K562 (cell line): ENCODE results near the gene DGCR8. TPM values are rescaled to one million over a fixed set of nuclear protein-coding genes. Genes with fewer than 3 reads are reported as not detected.

ENCODE experiments used
- ARID4B ChIP-seq: sonication (generic); formaldehyde crosslinking; IDR thresholded peaks from 2 replicates; pipeline ENCODE4 v1.8.0; 2022; ENCODE audit warnings: mild to moderate bottlenecking, missing genetic modification reagents
- CBX5 ChIP-seq: IDR thresholded peaks from 2 replicates; pipeline ENCODE4 v1.6.1; 2014; ENCODE audit warnings: low read depth, borderline replicate concordance
- CC2D1A ChIP-seq: fragments of 450-650 bp; IDR thresholded peaks from 2 replicates; pipeline ENCODE4 v1.6.1; 2017; ENCODE audit warnings: mild to moderate bottlenecking
- DPF2 ChIP-seq: fragments of 450-650 bp; IDR thresholded peaks from 2 replicates; pipeline ENCODE4 v1.6.1; 2016
- GABPB2 ChIP-seq: fragments of 250-450 bp; sonication (Bioruptor Pico); conservative IDR thresholded peaks from 2 replicates; pipeline ENCODE4 v1.5.1; 2021; ENCODE audit warnings: mild to moderate bottlenecking
- HLTF ChIP-seq: fragments of 450-650 bp; IDR thresholded peaks from 2 replicates; pipeline ENCODE4 v1.6.1; 2016
- HNRNPH1 ChIP-seq: fragments of 200-400 bp; formaldehyde crosslinking; optimal IDR thresholded peaks from 2 replicates; pipeline ENCODE3; 2017; ENCODE audit warnings: low read depth, mild to moderate bottlenecking, low read length, moderate library complexity
- JUNB ChIP-seq: fragments of 450-650 bp; formaldehyde crosslinking; conservative IDR thresholded peaks from 2 replicates; pipeline ENCODE4 v1.4.0; 2020; ENCODE audit warnings: mild to moderate bottlenecking
- MAZ ChIP-seq, 2 experiments: fragments of 450-650 bp in 1 of 2; sonication (generic) in 1 of 2; formaldehyde crosslinking; IDR thresholded peaks in 1 of 2; conservative IDR thresholded peaks in 1 of 2; 2 replicates each; pipeline versions ENCODE4 v1.4.0 to v1.5.0; 2020; ENCODE audit warnings: mild to moderate bottlenecking in 1 of 2, missing genetic modification reagents in 1 of 2
- POLR2AphosphoS5 ChIP-seq: IDR thresholded peaks from 2 replicates; pipeline ENCODE4 v1.6.1; 2011; ENCODE audit warnings: mild to moderate bottlenecking, low read depth, low read length, moderate library complexity; ENCODE audit not compliant: control insufficient read depth, insufficient read depth
- ZNF165 ChIP-seq: fragments of 250-450 bp; sonication (Bioruptor Pico); IDR thresholded peaks from 2 replicates; pipeline ENCODE4 v1.4.0; 2020; ENCODE audit warnings: borderline replicate concordance
- ZNF239 ChIP-seq: fragments of 250-450 bp; sonication (Bioruptor Pico); IDR thresholded peaks from 2 replicates; pipeline ENCODE4 v1.4.0; 2020; ENCODE audit warnings: mild to moderate bottlenecking
- ZNF384 ChIP-seq: IDR thresholded peaks from 2 replicates; pipeline ENCODE4 v1.6.1; 2012; ENCODE audit warnings: low read depth, low read length, improper control_type of control experiment
- ZNF740 ChIP-seq, 3 experiments: fragments of 200-800 bp in 1 of 3; sonication (Bioruptor generic) in 1 of 3; sonication (generic) in 1 of 3; formaldehyde crosslinking in 1 of 3; IDR thresholded peaks; 2 replicates each; pipeline versions ENCODE4 v1.6.1 to v1.8.0; 2016 to 2022; ENCODE audit warnings: mild to moderate bottlenecking in 2 of 3, missing compliant biosample characterization in 2 of 3, missing genetic modification characterization in 2 of 3, missing genetic modification reagents in 1 of 3
- polyA plus RNA-seq, 8 experiments: library from polyadenylated mRNA; depleted of rRNA in 4 of 8; stranded (reverse) in 5 of 8; unstranded in 3 of 8; fragments of >200 nt; fragmentation: Nextera tagmentation in 2 of 8; fragmentation: Illumina TruSeq in 1 of 8; extraction: Ambion mirVana in 2 of 8; extraction: Trizol in 1 of 8; gene quantifications; 2 replicates each; pipeline versions ENCODE4 v1.2.1 to v1.2.3, GENCODE V29; 2011 to 2014; ENCODE audit warnings: inconsistent platforms in 1 of 8, missing spikeins in 1 of 8
- total RNA-seq, 7 experiments: library from RNA; depleted of rRNA in 6 of 7; stranded (reverse); fragments of >200 nt in 6 of 7; fragmentation: Illumina TruSeq in 2 of 7; extraction: Trizol in 2 of 7; gene quantifications; 2 replicates each; pipeline versions ENCODE4 v1.2.1 to v1.2.3, GENCODE V29; 2011 to 2021; ENCODE audit warnings: low replicate concordance in 1 of 7
- TF ChIP-seq, protein P1 (sequence below): fragments of 250-450 bp; sonication (Bioruptor Pico); IDR thresholded peaks from 2 replicates; pipeline ENCODE4 v1.4.0; 2020; ENCODE audit warnings: borderline replicate concordance
- TF ChIP-seq, protein P2 (sequence below): fragments of 250-450 bp; sonication (Bioruptor Pico); IDR thresholded peaks from 2 replicates; pipeline ENCODE4 v1.8.0; 2022; ENCODE audit warnings: moderate library complexity, mild to moderate bottlenecking, inconsistent platforms
- TF ChIP-seq, protein P3 (sequence below), 2 experiments: fragments of 450-650 bp; conservative IDR thresholded peaks; 2 replicates each; pipeline ENCODE4 v1.6.1; 2017; ENCODE audit warnings: mild to moderate bottlenecking in 2 of 2, moderate library complexity in 2 of 2

The DGCR8 gene
- total and polyA plus RNA-seq, 9 of the 15 experiments (the other 6 are each of a cell fraction or from before 2014, with no cell fraction given): 5.9 to 144 (median 80.1) TPM

- TF ChIP-seq, protein P1, sequence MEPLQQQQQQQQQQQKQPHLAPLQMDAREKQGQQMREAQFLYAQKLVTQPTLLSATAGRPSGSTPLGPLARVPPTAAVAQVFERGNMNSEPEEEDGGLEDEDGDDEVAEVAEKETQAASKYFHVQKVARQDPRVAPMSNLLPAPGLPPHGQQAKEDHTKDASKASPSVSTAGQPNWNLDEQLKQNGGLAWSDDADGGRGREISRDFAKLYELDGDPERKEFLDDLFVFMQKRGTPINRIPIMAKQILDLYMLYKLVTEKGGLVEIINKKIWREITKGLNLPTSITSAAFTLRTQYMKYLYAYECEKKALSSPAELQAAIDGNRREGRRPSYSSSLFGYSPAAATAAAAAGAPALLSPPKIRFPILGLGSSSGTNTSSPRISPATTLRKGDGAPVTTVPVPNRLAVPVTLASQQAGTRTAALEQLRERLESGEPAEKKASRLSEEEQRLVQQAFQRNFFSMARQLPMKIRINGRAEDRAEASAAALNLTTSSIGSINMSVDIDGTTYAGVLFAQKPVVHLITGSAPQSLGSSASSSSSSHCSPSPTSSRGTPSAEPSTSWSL (CRISPR knock-in tag): no peak
- no peak for TF ChIP-seq ZNF165
- TF ChIP-seq HNRNPH1: no peak
- TF ChIP-seq ZNF239 (CRISPR knock-in tag): no peak
- TF ChIP-seq ZNF384: peak; percentile 100
- peak; percentile 39; the same call in 1 of the 2 replicates for TF ChIP-seq CC2D1A
- TF ChIP-seq CBX5: no peak
- TF ChIP-seq ZNF740 (CRISPR knock-in tag; IDR thresholded peaks at IDR 0.05): no peak
- no peak for TF ChIP-seq ZNF740 (tag; IDR thresholded peaks at IDR 0.05)
- TF ChIP-seq HLTF: 0 out of 2 replicates have a peak, but pooled peaks have one; percentile 28
- TF ChIP-seq, protein P2, sequence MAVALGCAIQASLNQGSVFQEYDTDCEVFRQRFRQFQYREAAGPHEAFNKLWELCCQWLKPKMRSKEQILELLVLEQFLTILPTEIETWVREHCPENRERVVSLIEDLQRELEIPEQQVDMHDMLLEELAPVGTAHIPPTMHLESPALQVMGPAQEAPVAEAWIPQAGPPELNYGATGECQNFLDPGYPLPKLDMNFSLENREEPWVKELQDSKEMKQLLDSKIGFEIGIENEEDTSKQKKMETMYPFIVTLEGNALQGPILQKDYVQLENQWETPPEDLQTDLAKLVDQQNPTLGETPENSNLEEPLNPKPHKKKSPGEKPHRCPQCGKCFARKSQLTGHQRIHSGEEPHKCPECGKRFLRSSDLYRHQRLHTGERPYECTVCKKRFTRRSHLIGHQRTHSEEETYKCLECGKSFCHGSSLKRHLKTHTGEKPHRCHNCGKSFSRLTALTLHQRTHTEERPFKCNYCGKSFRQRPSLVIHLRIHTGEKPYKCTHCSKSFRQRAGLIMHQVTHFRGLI (CRISPR knock-in tag): no peak
- no peak for TF ChIP-seq DPF2
- TF ChIP-seq, protein P3, sequence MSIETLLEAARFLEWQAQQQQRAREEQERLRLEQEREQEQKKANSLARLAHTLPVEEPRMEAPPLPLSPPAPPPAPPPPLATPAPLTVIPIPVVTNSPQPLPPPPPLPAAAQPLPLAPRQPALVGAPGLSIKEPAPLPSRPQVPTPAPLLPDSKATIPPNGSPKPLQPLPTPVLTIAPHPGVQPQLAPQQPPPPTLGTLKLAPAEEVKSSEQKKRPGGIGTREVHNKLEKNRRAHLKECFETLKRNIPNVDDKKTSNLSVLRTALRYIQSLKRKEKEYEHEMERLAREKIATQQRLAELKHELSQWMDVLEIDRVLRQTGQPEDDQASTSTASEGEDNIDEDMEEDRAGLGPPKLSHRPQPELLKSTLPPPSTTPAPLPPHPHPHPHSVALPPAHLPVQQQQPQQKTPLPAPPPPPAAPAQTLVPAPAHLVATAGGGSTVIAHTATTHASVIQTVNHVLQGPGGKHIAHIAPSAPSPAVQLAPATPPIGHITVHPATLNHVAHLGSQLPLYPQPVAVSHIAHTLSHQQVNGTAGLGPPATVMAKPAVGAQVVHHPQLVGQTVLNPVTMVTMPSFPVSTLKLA (conservative IDR thresholded peaks at IDR 0.05): no peak
- no peak for TF ChIP-seq ARID4B (CRISPR knock-in tag)
- TF ChIP-seq MAZ (CRISPR knock-in tag; conservative IDR thresholded peaks at IDR 0.05 in 1 of 2, IDR thresholded peaks at IDR 0.05 in 1 of 2): peak; percentile 24 to 53; a peak in 2 of 4 replicates
- TF ChIP-seq POLR2AphosphoS5: no peak
- TF ChIP-seq JUNB (CRISPR knock-in tag): no peak
- TF ChIP-seq GABPB2 (CRISPR knock-in tag): peak; percentile 6; the same call in 1 of the 2 replicates
Observed at GRCh38 chr22:20111045-20111688, 31.1 kb downstream of the DGCR8 start (continued).
